ENCODE measurements around the gene CHD6. TPM values are rescaled to one million over a fixed set of nuclear protein-coding genes. Genes with fewer than 3 reads are reported as not detected.
A peak's percentile ranks its signal among the peaks of the same experiment; 100 is the strongest.

Gene CHD6
- total and polyA plus RNA-seq, 2 of the 13 experiments (the other 11 are each of a cell fraction or from before 2014, with no cell fraction given) = 14.4 to 52.0 TPM

- no peak for TF ChIP-seq ARID5B (CRISPR knock-in tag; IDR thresholded peaks at IDR 0.05)
- no peak for TF ChIP-seq DMTF1 (CRISPR knock-in tag; IDR thresholded peaks at IDR 0.05)
- TF ChIP-seq ZNF292 (CRISPR knock-in tag; IDR thresholded peaks at IDR 0.05; ENCODE audit: borderline replicate concordance, low read depth) = peak; percentile 52; the same call in 1 of the 2 replicates
- no peak for TF ChIP-seq SRSF9 (IDR thresholded peaks at IDR 0.05; ENCODE audit: borderline replicate concordance, insufficient read depth, low read depth, low read length, poor library complexity, severe bottlenecking)
- TF ChIP-seq ZNF598 (CRISPR knock-in tag; IDR thresholded peaks at IDR 0.05; ENCODE audit: borderline replicate concordance) = no peak
- no peak for TF ChIP-seq PAWR (CRISPR knock-in tag; IDR thresholded peaks at IDR 0.05; ENCODE audit: borderline replicate concordance)
- no peak for TF ChIP-seq SAFB2 (CRISPR knock-in tag; IDR thresholded peaks at IDR 0.05; ENCODE audit: borderline replicate concordance, low read depth)
- TF ChIP-seq FOXO1 (CRISPR knock-in tag; IDR thresholded peaks at IDR 0.05) = peak; percentile 48
- no peak for TF ChIP-seq ZNF746 (CRISPR knock-in tag; IDR thresholded peaks at IDR 0.05)
- no peak for TF ChIP-seq GPN1 (CRISPR knock-in tag; IDR thresholded peaks at IDR 0.05; ENCODE audit: borderline replicate concordance)
- TF ChIP-seq ZNF251 (CRISPR knock-in tag; IDR thresholded peaks at IDR 0.05) = no peak
- no peak for TF ChIP-seq JARID2 (CRISPR knock-in tag; IDR thresholded peaks at IDR 0.05; ENCODE audit: insufficient replicate concordance)
- no peak for TF ChIP-seq ZNF563 (CRISPR knock-in tag; IDR thresholded peaks at IDR 0.05)
- no peak for TF ChIP-seq TBX3 (IDR thresholded peaks at IDR 0.05; ENCODE audit: borderline replicate concordance)
- no peak for TF ChIP-seq ZNF580 (CRISPR knock-in tag; IDR thresholded peaks at IDR 0.05; ENCODE audit: borderline replicate concordance, low read depth)
- TF ChIP-seq CSRNP1 (CRISPR knock-in tag; IDR thresholded peaks at IDR 0.05) = no peak
- TF ChIP-seq ZNF30 (CRISPR knock-in tag; IDR thresholded peaks at IDR 0.05) = no peak
- TF ChIP-seq RFX1 (IDR thresholded peaks at IDR 0.05) = no peak
- no peak for TF ChIP-seq ATF1 (CRISPR knock-in tag; IDR thresholded peaks at IDR 0.05)
- TF ChIP-seq MAF1 (CRISPR knock-in tag; IDR thresholded peaks at IDR 0.05; ENCODE audit: borderline replicate concordance) = no peak
- 0 out of 2 replicates have a peak, but pooled peaks have one; percentile 24 for TF ChIP-seq ZNF605 (CRISPR knock-in tag; IDR thresholded peaks at IDR 0.05)
- TF ChIP-seq KLF6 (CRISPR knock-in tag; IDR thresholded peaks at IDR 0.05) = no peak
These were observed 108.6 kb downstream of the CHD6 start (continued) for GRCh38 chr20:41509316-41510200.

Data from HepG2 (cell line).